NB4 (cell line): ENCODE measurements around the gene FAM171A1.

ENCODE experiments used
- DNase-seq: peaks from one replicate; pipeline ENCODE4 v3.0.0; 2010; ENCODE audit warnings: low read depth
- H3K4me3 ChIP-seq: one replicate; pipeline ENCODE4 v1.5.1; 2011; ENCODE audit warnings: mild to moderate bottlenecking, low read depth, low read length, moderate library complexity
- CTCF ChIP-seq: IDR thresholded peaks from one replicate; pipeline ENCODE4 v1.5.1; 2012; ENCODE audit warnings: low read depth, low read length
- MYC ChIP-seq: IDR thresholded peaks from 2 replicates; pipeline ENCODE4 v1.6.1; 2011; ENCODE audit warnings: low read depth, low read length
- POLR2A ChIP-seq: IDR thresholded peaks from 2 replicates; pipeline ENCODE4 v1.6.1; 2011; ENCODE audit warnings: mild to moderate bottlenecking; ENCODE audit not compliant: insufficient read length; ENCODE audit errors: extremely low read depth
- TF ChIP-seq, protein P1 (sequence below): IDR thresholded peaks from 2 replicates; pipeline ENCODE4 v1.6.1; 2011; ENCODE audit warnings: low read depth, low read length

The FAM171A1 gene

DNA sequence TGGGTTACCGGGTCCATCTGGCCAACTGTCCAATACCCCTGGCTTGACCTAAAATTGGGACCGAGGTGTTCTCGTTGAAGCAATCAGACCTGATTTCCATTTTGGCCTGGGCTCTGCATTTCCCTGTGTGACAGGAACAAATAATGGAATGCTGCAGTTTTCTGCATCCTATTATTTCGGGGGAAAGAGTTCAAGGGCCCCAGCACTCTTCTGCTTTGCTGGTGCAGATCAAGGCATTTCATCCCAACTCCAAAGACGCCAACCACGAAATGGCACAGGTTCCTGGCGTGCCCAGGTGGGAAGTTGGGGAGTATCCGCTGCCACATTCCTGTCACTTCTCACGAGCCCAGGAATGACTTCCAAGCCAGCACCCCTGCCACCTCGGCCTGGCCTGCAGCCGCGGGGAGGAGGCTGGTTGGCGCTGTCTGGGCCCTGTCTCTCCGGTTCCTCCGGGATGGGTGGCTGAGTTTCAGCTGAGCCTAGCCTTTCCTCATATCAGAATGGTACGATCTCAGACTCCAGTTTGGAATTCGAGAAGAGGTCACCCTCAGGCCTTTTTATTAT is 56.5 kb downstream of the FAM171A1 start:
- no peak for DNase-seq
- no peak for TF ChIP-seq MYC
- no peak for TF ChIP-seq CTCF
- TF ChIP-seq, protein P1, sequence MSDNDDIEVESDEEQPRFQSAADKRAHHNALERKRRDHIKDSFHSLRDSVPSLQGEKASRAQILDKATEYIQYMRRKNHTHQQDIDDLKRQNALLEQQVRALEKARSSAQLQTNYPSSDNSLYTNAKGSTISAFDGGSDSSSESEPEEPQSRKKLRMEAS = no peak
- TF ChIP-seq POLR2A = no peak

DNA sequence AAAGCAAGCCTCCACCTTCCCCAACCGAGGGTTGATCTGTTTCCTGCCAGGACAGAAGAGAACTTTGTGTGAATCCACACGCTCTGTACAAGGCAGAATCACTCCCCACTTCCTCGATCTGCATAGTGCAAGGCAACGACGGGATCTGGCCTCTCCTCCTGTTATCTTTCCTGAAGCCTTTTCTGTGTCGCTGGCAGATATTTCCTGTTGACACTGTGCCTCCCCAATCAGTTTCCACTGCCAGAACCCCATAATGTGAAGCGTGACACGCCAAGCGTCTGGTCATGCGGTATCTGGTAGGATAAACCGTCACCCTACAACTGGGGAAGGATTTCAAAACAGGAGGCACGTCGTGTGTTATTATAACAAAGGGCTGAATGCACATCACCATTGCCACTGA is 57.2 kb downstream of the FAM171A1 start:
- no peak for DNase-seq
- no peak overlapping the region for H3K4me3 ChIP-seq
- TF ChIP-seq POLR2A (no peak), CTCF (no peak)

More for the DNA sequence above, 56.5 kb downstream of the FAM171A1 start:
- H3K4me3 ChIP-seq = no peak overlapping the region

- TF ChIP-seq CTCF (no peak), MYC (no peak), POLR2A (no peak)
- TF ChIP-seq, protein P1 = no peak
These were observed 58.0 kb downstream of the FAM171A1 start for GRCh38 chr10:15313047-15313446.

DNA sequence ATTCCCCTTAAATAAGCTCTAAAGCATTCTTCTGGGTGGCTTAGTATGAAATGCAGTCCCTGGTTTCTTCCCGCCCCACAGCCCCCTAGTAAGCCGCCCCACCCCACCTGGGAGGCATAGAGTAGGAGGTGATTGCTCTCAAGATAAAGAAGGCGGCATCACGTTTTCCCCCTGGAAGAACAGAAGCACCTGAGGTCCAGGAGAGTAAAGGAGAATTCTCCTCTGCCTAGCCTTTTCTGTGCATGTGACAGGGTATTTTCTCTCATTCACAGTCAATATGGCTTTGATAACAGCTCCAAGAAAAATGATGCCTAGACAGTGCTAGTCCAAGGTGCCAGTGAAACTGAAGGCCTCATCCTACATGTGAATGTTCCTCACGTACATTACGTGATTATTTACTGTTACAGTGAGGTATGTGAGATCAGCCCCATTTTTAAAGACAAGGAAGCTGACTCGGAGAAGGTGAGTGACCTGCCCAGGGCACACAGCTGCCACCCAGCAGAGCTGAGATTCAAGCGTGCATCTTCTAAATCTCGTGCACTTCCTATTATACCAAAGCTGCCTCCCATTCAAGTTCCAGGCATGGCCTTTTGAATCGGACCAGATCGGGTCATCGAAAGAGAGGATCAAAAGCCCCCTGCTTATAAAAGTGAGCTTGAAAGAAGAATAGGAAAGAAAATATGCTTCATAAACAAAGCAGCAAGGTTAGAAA is 59.4 kb downstream of the FAM171A1 start:
- DNase-seq = no peak
- no peak overlapping the region for H3K4me3 ChIP-seq
- TF ChIP-seq, protein P1 = no peak
- TF ChIP-seq CTCF (no peak), POLR2A (no peak), MYC (no peak)

More at GRCh38 chr10:15313047-15313446, 58.0 kb downstream of the FAM171A1 start:
- DNase-seq = no peak
- H3K4me3 ChIP-seq = no peak overlapping the region

DNA sequence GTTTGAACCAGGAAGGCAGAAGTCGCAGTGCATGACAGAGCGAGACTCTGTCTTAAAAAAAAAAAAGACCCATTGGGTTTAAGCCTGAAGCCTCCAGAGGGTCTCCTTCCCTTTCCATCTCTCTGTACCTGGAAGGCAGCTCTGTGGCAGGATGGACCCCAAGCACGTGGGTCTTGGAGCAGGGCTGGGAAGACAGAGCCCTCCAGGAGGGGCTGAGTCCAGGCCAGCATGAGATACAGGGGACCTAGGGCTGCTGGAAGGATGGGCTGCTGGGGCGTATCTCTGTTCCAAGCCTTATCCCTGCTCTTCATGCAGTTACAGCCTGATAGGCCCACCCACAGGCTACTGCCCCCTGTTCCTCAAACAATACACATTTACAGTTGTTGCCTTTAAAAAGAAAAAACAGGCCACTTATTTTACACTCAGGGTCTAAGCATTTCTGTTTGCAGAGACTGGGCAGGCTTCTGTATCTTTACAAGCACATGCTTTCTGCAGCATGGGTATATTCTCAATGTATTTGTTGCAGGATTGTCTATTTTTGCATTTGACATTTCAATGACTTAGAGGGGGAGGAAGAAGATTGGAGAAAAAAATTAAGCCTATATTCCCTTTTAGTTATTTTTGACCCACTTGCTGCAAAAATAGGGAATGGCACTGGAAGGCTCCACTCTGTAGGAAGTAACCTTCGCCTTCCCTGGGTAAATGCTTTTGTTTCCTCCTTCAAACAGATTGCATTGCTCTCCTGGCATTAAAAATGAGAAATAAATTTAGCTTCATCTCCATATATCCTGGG is 60.1 kb downstream of the FAM171A1 start:
- no peak for TF ChIP-seq POLR2A
- no peak for TF ChIP-seq MYC
- TF ChIP-seq, protein P1 = no peak
- no peak for TF ChIP-seq CTCF
- no peak for DNase-seq
- H3K4me3 ChIP-seq = no peak overlapping the region
